Thoracic aorta (tissue), 2 donors: ENCODE data around the gene SMIM35. TPM values are rescaled to one million over a fixed set of nuclear protein-coding genes. Genes with fewer than 3 reads are reported as not detected.

Experiments used
- ATAC-seq: fragments of 150-250 bp; one replicate; pipeline ENCODE4 v1.8.0; 2017; ENCODE audit warnings: low read depth; ENCODE audit not compliant: insufficient number of reproducible peaks, low FRiP score
- DNase-seq: peaks from one replicate; pipeline ENCODE4 v3.0.0-alpha.2; 2020; ENCODE audit warnings: low spot score
- H3K27ac ChIP-seq, 2 donors: fragments of 200-600 bp; sonication (generic); 1 replicate in 1 of 2; 2 replicates in 1 of 2; pipeline ENCODE4 v1.5.1; 2016; ENCODE audit warnings: mild to moderate bottlenecking in 2 of 2, moderate library complexity in 2 of 2
- H3K27me3 ChIP-seq: fragments of 200-600 bp; sonication (generic); replicated peaks from 2 replicates; pipeline ENCODE4 v1.6.0; 2016; ENCODE audit warnings: mild to moderate bottlenecking; ENCODE audit not compliant: insufficient read depth
- H3K36me3 ChIP-seq: fragments of 200-600 bp; sonication (generic); one replicate; pipeline ENCODE4 v1.5.1; 2016
- H3K4me1 ChIP-seq, 2 donors: fragments of 200-600 bp; sonication (generic); 1 replicate in 1 of 2; 2 replicates in 1 of 2; pipeline versions ENCODE4 v1.5.1 to v1.6.0; 2016; ENCODE audit warnings: low read depth in 2 of 2, mild to moderate bottlenecking in 1 of 2; ENCODE audit not compliant: control insufficient read depth in 1 of 2
- H3K4me3 ChIP-seq: fragments of 200-600 bp; sonication (generic); 2 replicates; pipeline ENCODE4 v1.5.1; 2016; ENCODE audit warnings: mild to moderate bottlenecking
- H3K9me3 ChIP-seq: fragments of 200-600 bp; sonication (generic); 2 replicates; pipeline ENCODE4 v1.5.1; 2016
- total RNA-seq, 2 donors: library from RNA; depleted of rRNA; stranded (reverse); fragments of >200 nt; gene quantifications; one replicate each; pipeline versions ENCODE4 v1.1.0 to v1.2.3, GENCODE V29; 2016
- TF ChIP-seq, protein P1 (sequence below): fragments of 200-600 bp; sonication (generic); IDR thresholded peaks from one replicate; pipeline ENCODE4 v1.5.1; 2019; ENCODE audit warnings: antibody characterized with exemption

SMIM35 gene
- total RNA-seq, 2 donors from 2014 or later, result not detected

DNA sequence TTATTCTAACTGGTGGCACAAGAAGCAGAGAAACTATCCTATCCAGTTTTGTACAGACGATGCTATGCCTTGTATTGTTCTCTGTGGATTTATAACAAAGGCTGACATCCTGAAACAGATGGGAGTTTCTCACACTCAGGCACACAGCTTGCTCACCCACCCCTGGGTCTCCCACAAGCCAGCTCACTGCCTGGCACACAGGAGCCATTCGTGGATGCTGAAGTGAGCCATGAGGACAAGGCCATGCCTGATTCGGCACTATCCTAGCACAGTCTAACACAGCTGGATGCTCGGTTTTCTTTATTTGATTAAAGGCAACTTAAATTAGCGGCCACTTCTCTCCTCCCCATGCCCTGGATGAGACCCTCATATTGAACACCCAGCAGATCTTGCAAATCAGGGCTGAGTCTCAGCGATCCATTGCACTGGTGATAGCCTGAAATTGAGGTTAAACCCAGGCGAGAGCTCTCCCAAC is 35.6 kb downstream of the SMIM35 start:
- Histone ChIP-seq H3K4me3 (no peak overlapping the region), H3K9me3 (no peaks in the 10 kb centered on the region), H3K4me1 (no peaks in the 10 kb centered on the region), H3K27ac (no peak overlapping the region), H3K36me3 (no peaks in the 10 kb centered on the region), H3K27me3 (no peaks in the 10 kb centered on the region)
- no peak for ATAC-seq
- no peak for DNase-seq
- TF ChIP-seq, protein P1, sequence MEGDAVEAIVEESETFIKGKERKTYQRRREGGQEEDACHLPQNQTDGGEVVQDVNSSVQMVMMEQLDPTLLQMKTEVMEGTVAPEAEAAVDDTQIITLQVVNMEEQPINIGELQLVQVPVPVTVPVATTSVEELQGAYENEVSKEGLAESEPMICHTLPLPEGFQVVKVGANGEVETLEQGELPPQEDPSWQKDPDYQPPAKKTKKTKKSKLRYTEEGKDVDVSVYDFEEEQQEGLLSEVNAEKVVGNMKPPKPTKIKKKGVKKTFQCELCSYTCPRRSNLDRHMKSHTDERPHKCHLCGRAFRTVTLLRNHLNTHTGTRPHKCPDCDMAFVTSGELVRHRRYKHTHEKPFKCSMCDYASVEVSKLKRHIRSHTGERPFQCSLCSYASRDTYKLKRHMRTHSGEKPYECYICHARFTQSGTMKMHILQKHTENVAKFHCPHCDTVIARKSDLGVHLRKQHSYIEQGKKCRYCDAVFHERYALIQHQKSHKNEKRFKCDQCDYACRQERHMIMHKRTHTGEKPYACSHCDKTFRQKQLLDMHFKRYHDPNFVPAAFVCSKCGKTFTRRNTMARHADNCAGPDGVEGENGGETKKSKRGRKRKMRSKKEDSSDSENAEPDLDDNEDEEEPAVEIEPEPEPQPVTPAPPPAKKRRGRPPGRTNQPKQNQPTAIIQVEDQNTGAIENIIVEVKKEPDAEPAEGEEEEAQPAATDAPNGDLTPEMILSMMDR, result no peak

DNA sequence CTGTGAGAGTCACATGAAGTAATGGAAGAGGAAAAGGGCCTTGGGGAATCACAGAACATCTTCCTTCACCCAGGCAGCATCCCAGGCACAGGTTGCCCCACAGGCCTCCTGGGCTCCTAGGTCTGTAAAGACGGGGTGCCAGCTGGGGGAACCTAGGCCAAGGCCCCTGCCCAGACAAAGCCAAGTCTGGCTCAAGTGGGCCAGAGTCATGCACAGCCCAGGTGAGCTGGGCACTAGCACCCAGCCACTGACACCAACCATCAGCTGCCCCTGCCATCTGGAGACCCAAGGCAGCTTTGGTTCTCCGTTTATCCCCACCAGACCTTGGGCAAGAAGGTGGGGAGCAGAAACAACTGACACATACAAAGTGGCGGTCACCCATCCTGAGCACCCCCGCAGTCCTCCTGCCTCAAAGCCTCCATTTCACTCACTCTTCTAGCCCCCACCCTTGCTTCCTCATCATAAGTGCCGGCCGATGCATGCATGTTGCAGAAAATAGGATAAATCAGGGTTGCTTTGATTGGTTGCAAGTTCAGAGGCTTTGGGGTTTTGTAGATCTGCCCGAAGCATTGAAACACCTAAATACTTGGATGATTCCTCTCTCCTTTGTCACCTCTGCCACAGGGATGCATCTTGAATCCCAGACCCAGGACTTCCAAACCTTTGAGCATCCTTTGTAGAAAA is 36.4 kb downstream of the SMIM35 start:
- Histone ChIP-seq H3K36me3 (no peaks in the 10 kb centered on the region), H3K4me3 (no peak overlapping the region), H3K27me3 (no peaks in the 10 kb centered on the region), H3K27ac (no peak overlapping the region), H3K4me1 (no peaks in the 10 kb centered on the region), H3K9me3 (no peaks in the 10 kb centered on the region)
- DNase-seq, result no peak
- no peak for ATAC-seq
- TF ChIP-seq, protein P1, result no peak

DNA sequence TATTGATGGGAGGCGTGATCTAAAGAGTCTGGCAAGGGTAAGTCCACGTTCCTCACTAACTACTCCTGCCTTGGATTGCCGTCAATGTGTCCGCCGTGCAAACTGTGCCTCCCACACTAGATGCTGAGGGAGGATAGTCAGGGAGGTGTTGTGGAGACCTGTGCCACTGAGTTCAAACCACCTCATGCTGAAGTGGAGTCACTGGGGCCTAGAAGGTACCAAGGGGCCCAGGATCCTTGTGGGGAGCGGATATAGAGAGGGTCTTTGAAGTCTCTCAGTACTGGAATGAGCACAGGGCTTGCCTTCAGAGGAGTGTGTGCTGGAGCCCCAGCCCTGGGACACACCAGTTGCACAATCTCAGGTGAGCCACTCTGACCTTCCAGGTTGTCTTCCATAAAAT is 37.0 kb downstream of the SMIM35 start:
- TF ChIP-seq, protein P1, result no peak
- no peaks in the 10 kb centered on the region for H3K9me3 ChIP-seq
- H3K27ac ChIP-seq, result no peak overlapping the region
- no peaks in the 10 kb centered on the region for H3K27me3 ChIP-seq
- no peaks in the 10 kb centered on the region for H3K36me3 ChIP-seq
- no peaks in the 10 kb centered on the region for H3K4me1 ChIP-seq
- no peak for ATAC-seq
- no peak overlapping the region for H3K4me3 ChIP-seq
- DNase-seq, result no peak

DNA sequence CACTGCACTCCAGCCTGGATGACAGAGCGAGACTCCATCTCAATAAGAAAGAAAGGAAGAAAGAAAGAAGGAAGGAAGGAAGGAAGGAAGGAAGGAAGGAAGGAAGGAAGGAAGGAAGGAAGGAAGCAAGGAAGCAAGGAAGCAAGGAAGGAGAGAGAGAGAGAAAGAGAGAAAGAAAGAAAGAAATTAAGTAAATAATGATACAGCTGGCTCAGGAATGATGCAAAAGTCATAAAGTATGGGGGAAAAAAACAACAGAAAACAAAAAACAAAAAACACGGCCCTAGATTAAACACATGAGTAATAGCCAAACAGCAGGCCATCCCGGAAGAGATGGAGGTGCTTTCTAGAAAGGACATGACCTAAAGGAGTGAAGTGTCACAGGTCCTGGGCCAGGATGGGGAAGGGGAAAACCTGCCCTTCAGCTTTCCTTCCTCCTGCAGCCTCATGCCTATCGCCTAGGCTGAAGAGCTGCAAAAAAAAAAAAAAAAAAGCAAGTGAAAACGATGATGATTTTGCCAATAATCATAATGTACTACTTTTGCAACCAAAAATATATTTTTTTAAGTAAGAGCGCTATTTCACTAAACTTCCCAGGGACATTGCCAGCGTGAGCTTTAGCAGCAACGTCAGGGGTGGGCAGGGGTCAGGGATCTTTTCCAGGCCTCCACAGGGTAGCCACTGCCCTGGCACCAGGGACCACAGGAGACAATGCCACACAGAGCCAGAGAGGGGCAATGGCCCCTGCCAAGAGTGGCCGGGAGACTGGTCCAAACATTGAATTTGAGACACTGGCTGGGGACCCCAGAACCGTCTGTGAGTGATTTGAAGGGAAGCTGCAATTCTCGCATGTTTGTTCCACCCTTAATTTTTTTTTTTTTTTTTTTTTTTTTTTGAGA is 38.0 kb downstream of the SMIM35 start:
- no peak overlapping the region for H3K4me3 ChIP-seq
- H3K27ac ChIP-seq, result no peak overlapping the region
- DNase-seq (no peak), ATAC-seq (no peak)
- no peaks in the 10 kb centered on the region for H3K9me3 ChIP-seq
- TF ChIP-seq, protein P1, result no peak
- no peaks in the 10 kb centered on the region for H3K36me3 ChIP-seq
- H3K4me1 ChIP-seq, result no peaks in the 10 kb centered on the region
- H3K27me3 ChIP-seq, result no peaks in the 10 kb centered on the region

DNA sequence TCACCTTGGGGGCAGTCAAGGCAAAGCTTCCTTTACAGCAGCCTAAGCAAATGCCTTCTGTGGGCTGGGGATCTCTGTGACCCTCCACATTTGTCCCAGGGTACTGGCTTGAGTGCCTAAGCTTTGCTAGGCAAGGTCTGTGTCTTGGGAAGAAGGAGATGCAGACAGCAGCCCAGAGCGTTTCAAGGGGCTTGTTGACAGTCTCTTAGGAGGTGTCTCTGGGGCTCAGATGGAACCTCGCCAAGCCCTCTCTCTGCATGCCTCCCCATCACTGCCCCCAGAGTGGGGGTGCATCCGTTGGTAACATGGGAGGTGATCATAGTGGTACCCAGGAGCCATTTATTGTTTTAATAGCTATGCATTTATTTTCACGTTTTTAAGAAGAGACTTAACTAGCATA is 39.0 kb downstream of the SMIM35 start:
- no peaks in the 10 kb centered on the region for H3K27me3 ChIP-seq
- H3K27ac ChIP-seq, result no peak overlapping the region
- H3K4me3 ChIP-seq, result no peak overlapping the region
- ATAC-seq, result no peak
- H3K36me3 ChIP-seq, result no peaks in the 10 kb centered on the region
- TF ChIP-seq, protein P1, result no peak
- H3K4me1 ChIP-seq, result no peaks in the 10 kb centered on the region
- H3K9me3 ChIP-seq, result no peaks in the 10 kb centered on the region
- DNase-seq, result no peak
